NOMO-1 treated with DMSO at 0.1 percent for 48 hours (cell line): ENCODE results near the gene SPRED3.
A peak's percentile ranks its signal among the peaks of the same experiment; 100 is the strongest.

Source experiments
- DNase-seq: peaks from one replicate; lab custom pipeline; 2025; ENCODE audit not compliant: unreplicated experiment; lab: John Stamatoyannopoulos, UW

SPRED3 gene

DNA sequence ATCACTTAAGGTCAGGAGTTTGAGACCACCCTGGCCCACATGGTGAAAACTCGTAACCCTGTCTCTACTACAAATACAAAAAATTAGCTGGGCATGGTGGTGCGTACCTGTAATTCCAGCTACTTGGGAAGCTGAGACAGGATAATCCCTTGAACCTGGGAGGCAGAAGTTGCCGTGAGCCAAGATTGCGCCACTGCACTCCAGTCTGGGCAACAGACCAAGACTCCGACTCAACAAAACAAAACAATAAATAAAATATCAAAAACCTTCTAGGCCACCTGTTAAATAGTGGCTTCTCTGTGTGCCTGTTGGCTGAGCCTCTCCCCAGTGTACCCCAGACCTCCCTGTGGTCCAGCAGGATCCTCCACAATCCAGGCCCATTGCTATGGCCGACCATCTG, 17.4 kb upstream of the SPRED3 start:
- DNase-seq, result no peak

DNA sequence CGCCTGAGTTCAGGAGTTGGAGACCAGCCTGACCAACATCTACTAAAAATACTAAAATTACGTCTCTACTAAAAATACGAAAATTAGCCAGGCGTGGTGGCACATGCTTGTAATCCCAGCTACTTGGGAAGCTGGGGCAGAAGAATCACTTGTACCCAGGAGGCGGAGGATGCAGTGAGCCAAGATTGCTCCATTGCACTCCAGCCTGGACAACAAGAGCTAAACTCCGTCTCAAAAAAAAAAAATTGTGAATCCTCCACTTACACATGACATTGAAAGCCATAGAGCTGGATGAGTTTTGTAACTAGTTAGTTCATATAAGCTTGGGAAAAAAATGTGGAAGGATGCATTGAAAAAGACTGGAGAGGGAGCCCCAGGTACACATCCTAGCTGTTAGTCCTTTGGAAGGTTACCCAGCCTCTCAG, 14.6 kb upstream of the SPRED3 start:
- no peak for DNase-seq

DNA sequence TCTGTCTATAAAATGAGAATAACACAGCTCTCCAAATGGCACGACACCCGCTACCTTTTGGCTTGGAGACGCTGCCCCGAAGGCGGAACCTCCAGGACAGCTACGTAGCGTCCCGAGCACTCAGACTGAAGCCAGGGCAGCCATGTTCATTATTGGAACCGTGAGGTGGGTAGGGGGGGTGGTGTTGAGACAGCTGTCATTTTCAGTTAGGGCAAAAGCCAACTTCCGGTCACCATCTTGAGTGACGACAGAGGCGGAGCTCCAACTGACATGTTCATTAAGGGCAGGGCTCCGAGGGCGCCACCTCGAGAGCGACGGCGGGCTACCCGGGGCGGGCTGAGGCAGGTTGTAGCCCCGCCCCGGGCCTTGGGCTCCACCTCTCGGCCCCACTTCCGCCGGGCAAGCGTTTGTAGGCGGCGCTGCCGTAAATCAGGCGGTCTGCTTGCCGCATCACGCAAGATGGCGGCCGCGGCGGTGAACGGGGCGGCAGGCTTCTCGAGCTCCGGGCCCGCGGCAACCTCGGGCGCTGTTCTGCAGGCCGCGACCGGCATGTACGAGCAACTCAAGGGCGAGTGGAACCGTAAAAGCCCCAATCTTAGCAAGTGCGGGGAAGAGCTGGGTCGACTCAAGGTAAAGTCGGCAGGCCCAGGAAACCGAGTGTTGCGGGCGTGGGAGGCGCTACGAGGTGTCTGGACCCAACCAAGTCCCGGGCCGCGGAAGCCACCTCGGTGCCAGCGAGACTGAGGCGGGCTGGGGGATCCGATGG, 14.0 kb upstream of the SPRED3 start, which contains the start of gene PSMD8:
PSMD8 (plus strand) TSS at position 240 of the 766 bp plus-strand sequence; CDS start at position 271, 31 bp downstream.
- DNase-seq, result peak; percentile 100

DNA sequence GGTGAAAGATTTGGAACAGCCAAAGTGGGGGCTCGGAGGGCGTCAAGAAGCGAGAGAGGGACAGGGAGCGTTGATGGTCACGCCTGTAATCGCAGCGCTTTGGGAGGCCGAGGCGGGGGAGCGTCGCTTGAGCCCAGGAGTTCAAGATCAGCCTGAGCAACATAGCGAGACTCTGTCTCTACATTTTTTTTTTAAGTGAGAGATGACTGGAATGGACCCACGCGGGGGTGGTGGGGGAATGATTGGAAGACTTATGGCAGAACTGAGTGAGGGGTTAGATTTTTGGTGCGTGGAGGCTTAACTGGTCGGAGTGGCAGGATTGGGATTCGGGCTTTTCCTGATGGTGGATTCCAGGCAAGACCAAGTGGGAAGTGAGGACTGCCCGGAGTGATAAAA, 13.4 kb upstream of the SPRED3 start:
- DNase-seq, result no peak

DNA sequence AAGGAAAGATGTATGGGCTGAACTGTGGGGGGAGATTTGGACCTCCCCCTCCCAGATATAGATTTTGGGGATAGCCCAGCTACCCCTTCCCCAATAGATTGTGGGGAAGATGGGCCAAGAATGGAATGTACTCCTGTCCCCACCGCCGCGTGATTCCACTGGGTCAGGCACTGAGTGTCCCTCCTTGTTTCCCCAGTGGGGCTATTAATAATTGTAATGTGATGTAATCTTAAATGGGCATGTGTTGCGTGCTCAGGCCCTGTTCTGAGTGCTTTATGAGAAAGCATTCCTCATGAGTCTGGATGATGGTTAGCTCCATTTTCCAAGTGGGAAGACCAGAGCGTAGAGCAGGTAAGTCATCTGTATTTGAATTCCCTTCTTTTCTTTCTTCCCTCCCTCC, 12.7 kb upstream of the SPRED3 start:
- DNase-seq, result no peak

DNA sequence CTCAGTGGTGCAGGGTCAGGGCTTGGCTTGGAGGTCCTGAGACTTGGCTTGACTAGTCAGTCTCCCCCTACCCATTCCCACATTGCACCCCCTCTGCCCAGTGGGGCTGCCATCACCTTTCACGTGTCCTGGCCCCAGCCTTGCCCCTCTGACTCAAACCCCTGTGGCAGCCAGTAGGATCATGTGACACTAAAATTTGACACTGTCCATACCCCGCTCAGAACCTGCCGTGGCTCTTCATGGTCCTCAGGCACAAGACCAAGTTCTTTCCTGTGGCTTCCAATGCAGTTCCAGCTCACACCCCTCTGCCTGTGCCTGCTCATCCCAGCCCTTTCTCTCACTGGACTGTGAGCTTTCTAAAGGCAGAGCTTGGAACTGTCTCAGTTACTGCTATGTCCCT, 11.9 kb upstream of the SPRED3 start:
- no peak for DNase-seq

DNA sequence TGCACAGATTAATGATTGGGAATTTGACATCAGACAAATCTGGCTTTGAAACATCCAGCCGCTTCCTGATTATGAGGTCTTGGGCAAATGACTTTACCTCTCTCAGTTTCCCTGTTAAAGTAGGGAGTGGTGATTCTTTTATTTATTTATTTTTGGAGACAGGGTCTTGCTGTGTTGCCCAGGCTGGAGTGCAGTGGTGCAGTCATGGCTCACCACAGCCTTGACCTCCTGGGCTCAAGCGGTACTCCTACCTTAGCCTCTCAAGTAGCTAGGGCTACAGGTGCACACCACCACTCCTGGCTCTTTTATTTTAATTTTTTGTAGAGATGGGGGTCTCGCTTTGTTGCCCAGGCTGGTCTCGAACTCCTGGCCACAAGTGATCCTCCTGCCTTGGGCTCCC, 11.4 kb upstream of the SPRED3 start:
- DNase-seq, result no peak

DNA sequence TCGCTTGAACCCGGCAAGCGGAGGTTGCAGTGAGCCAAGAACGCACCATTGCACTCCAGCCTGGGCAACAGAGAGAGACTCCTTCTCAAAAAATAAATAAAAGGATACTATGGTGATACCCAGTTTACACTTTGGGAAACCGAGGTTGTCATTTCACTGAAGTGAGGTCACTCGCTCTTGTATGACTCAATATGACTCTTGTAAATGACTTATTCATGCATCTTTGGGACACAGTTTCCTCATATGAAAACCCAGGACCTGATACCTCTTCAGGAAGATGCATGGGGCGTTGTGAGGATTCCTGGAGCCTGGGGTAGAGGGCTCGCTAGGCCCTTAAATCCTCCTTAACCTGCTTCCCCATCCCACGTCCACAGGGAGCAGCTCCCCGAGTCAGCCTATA, 9.6 kb upstream of the SPRED3 start:
- DNase-seq, result no peak

DNA sequence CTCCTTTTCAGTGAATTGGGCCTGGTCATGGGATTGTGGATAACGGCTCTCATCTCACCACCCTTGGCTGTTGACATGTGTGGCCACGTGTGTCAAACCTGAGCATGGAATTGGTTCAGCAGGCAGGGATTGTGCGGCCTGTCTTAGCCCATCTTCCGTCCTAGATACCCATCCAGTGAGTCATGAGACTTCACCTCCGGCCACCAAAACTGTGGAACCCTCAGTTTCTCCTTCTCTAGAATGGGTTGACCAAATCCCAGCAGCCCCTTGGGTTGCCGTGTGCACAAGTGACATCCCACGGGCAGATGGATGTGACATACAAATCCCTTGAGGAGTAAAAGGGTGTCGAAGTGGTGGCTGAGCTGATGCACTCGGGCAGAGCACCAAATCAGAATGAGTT, 7.4 kb upstream of the SPRED3 start:
- no peak for DNase-seq

DNA sequence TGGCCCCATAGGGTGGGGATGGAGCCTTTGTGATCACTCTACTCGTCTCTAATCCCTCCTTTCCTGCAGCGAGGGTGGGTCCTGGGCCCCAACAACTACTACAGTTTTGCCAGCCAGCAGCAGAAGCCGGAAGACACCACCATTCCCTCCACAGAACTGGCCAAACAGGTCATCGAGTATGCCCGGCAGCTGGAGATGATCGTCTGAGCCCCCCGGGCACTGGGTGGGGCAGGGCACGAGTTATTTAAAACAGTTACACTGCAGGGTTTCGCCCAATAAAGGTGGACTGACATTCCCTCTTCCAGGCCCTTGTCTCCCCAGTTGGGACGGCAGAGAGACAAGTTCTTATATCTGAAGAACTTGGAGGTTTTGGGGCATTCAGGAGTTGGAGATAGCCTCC, 5.3 kb upstream of the SPRED3 start:
- no peak for DNase-seq

DNA sequence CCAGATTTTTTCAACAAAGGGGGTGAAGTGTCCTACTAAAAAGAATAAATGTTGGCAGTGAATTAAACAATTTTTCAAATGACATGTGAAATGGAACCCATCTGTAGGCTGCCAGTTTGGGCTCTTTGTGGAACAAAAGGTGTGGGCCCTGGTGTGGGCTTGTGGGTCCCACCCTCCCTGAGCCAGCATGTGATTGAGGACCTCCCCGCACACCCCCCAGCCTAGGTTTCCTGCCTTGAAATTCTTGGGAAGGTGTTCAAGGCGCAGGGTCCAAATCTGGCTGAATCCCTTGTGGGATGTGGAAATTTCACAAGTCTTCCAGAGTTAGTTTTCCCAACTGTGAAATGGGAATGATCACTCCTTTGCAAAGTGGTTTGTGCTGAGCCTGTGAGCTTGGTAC, 4.8 kb upstream of the SPRED3 start:
- DNase-seq, result no peak

DNA sequence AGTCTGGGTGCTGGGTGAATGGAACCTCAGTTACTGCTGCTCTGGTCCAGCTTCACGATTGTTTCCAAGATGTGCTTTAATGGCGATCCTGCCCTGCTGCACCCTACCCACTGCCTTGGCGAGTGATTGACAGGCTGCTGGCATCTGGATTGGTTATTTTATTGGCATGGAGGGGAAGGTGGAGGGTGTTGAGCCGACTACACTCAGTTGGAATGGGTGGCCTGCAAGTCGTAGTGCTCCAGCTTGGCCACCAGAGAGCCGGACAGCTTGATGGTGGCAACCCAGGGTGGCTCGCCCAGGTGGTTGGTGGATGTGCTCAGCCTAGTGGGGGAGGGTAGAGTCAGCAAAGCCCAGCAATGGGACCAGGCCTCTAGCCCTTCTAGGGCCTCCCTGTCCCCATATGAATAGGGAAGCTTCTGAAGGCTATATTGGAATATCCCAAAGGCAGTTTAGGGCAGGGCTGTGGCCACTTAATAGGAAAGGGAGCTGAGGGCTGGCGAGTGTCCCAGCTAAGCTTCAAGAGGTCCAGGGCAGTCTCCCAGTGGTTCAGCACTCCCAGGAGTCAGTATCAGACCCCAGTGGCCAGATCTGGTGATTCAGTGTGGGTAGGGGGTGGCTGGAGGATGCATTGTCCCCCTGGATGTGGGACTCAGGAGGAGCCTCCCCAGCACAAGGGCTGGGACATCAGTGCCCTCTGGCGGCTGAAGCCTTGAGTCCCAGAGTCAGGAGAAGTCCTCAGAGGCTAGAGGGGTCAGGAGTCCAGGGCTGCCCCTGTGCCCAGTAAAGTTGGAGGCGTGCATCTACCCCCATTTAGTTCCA, 4.1 kb upstream of the SPRED3 start:
- no peak for DNase-seq

DNA sequence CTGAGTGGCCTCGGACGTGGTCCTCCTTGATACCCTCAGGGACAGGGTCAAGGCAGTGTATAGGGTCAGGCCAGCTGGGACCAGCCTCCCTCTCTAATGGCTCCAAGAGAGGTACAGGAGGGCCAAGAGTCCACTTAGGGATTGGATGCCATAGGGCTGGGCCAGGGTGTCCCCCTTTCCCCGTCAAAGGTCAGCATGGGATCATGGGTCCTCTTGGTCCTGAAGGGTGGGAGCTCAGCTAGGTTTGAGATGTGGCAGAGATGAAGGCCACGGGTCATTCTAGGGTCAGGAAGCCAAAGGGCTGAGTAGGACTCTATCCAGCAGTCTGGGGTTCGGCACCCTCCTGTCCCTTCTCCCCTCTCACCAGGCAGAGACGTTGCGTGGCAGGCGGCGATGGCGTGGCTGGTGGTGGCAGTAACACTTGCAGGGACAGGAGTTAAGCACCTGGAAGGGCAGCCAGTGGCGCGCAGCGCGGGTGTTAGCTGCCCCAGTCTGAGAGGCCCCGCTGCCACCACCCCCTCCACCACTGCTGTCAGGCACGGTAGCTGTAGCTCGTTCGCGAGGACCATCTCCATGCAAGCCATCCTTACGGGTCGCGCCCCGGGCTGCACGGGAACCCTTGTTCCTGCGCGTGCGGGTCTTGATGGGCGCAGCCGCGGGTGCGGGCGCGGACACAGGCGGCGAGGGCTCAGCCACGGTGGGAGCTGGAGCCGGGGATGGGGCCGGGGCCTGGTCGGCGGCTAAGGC, 3.3 kb upstream of the SPRED3 start:
- DNase-seq, result no peak

DNA sequence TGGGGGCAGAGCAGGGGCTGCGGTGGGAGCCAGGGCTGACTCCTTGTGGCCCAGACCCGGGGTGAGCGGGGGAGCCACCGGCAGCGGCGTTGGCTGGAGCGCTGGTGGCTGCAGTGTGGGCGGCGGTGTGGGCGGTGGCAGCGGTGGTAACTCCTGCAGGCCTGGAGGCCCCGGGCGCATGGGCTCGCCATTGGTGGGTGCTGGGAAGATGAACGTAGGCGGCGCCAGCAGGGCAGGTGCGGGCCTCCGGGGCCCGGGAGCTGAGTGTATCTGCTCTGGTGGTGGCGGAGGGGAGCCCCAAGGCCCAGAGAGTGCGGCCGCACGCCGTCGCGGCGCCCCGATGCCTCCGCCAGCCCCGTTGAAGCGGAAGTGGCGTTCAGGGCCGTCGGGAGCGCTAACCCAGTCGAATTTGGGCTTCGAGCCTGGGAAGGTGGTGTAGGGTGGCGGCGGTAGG, 2.7 kb upstream of the SPRED3 start:
- no peak for DNase-seq

DNA sequence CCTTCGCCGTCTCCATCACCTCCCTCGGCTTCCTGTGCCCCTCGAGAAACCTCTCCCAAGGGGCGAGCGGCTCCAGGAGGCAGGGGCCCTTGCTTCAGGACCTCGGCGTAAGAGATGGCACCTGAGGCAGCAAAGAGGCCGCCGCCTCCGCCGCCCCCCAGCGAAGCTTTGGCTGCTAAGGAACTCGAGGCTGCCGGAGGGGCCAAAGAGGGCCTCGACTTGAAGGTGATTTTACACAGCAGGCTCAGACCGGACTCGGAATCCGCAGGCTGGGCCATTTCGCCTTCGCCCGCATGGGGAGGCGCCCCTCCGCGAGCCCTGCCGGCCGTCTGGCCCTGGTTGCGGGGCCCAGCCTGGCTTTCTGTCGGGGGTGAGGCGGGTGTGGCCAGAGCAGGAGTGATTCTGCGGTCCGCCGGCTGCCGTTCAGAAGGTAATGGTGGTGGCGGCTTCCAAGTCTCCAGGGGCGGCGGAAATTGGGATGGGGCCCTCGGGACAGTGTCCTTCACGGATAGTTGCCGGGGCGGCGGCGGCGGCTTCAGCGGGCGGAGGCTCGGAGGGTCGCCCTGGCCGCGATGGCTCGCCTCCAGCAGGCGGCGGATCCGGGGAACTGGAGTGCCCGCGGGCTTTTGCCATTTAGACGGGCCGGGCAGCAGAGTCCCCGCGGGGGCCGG, 2.1 kb upstream of the SPRED3 start:
- DNase-seq, result no peak

DNA sequence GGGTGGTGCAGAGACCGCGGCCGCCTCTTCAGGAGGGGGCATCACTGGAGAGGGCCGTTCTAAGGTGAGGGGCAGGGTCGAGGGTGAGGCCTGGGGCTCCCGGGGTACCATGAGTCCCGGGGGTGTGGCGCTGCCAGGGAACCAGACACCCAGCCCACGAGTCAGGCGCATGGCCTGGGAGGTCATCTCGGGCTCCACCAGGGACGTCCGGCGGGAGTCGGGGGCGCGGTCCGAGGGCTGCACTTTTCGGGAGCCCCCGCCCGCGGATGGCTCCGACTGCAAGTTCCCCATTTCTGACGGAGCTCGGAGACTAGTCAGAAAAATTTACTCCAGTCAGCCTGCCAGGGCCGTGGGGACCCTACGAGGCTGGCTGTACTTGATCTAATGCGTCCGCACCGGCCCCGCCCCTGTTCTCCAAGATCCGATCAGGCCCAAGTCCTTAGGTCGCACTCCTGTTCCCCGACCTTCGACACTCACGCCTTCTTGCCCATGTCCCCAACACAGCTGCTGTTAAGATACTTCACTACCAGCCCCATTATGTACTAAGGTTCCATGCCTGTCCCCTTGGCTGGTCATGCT, 1.4 kb upstream of the SPRED3 start:
- DNase-seq, result peak; percentile 43

DNA sequence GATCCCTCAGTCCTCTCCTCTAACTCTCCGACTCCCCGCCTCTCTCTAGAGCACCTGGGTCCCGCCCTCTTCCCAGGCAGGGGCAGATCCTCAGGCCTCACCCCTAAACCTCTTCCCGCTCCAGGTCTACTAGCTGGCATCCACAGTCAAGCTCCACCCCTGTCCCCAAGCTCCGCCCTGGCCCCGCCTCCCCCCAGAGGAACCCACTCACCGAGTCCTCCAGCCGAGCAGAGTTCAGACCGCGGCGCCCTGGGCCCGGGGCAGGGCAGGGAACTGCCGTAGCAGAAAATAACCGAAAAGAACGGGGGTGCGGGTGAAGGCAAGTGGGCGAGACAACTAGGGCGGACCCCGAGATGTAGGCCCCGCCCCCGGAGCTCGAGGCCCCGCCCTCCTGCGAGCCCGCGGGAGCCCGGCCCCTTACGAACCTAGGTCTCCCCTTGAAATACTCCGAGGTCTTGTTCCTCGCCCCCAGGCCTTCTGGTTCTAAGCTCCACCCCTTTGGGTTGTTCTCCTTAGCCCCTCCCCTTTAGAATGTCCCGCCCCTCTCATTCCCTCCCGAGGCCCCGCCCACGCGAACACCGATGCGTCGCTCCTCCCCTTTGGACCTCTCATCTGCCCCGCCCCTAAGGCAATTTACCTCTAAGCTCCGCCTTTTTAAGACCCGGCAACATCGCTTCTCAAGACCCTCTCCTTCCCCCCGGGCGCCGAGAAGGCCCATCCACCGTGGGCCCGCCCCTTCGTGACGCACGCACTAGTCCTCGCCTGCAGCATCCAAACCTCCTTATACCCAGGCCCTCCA, 748 bp upstream of the SPRED3 start, which contains the start of gene GGN:
GGN (minus strand) TSS at position 485 of the 799 bp plus-strand sequence. CDS start 773 bp downstream, outside the sequence.
- peak; percentile 62 for DNase-seq

DNA sequence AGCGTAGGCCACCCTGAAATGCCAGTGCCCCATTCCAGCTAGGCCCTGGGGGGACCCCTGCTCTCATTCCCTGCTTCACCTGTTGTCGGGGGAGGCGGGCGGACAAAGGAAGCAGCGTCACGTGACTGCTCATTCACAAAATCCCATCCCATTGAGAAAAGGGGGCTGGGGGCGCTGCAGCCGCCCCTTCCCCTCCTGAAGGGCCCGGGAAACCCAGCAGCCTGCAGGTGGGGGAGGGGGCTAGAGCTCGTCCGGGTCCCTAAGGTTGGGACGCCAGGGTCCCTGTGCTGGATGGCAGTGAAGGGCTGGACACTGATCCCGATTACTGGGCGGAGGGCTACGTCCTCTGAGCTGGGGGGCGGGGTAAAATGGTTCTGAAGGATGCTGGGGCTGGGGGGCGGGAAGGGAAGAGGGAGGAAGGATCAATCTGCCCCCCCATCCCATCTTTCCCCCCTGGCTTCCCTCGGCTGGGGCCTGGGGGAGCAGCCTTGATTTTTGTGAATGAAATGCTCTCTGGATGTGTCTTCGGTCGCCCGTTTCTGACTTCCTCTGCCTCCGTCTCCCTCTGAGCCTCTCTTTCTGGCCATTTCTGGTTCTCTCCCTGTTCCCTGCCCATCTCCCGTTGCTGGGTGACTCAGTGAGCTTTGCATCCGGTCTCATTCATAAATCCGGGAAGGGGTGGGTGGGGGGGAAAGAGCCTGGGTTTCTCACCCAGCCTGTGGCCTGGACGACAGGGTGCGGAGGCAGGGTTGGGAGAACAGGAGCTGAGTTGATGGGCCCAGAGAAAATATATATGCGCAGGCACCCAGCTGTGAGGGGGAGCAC, 816 bp downstream of the SPRED3 start:
- no peak for DNase-seq
